Measurements from ENCODE around the gene TMEM52. TPM values are rescaled to one million over a fixed set of nuclear protein-coding genes. Genes with fewer than 3 reads are reported as not detected.

The TMEM52 gene
- total and polyA plus RNA-seq, 9 of the 15 experiments (the other 6 are each of a cell fraction or from before 2014, with no cell fraction given): 0.37 to 22.5 (median 6.8) TPM

DNA sequence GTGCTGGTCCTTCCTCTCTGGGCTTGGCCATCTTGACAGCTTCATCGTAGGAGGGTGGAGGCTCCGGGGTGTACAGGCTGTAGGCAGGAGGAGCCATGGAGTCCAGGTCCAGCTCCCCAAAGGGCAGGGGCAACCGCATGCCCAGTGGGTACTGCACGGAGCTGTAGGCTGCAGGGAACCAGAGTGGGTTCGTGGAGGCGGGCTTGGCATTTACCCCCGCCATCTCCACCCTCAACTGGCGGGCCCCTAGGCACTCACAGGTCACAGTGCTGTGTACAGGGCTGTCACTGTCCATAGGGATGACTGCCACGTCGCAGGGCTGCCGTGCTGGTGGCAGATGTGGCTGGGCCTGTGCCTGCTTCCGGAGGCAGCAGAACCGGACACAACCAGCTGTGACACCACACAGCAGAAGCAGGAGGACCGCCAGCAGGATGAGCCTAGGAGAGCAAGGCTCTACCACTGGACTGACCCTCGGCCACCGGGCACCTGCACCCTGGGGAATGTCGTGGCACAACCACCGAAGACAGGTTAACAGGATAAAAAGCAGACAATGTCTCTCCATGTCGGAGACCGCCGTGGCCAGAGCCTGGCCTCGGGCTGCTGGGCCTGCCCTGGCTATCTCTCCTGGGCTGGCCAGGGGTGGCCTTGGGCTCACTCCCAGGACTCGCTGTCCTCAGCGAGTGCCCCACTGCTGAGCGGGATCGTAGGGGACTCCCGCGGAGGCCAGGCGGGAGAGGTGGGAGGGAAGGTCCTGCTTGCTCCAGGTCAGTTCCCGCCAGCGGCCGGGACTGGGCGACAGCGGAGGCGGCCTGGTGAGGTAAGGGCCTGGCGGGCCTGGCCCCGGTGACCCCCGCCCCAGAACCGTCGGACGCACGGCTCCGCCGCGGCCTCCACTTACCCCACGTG lies 831 bp downstream of the TMEM52 start (continued):
- TF ChIP-seq REST (IDR thresholded peaks at IDR 0.05; ENCODE audit: borderline replicate concordance) (no peak), REST (CRISPR knock-in tag; IDR thresholded peaks at IDR 0.05; ENCODE audit: low read depth) (no peak), STAG1 (CRISPR knock-in tag; IDR thresholded peaks at IDR 0.05; ENCODE audit: borderline replicate concordance) (peak; percentile 35; the same call in 1 of the 2 replicates), EHMT2 (IDR thresholded peaks at IDR 0.05) (no peak), ZNF780A (CRISPR knock-in tag; IDR thresholded peaks at IDR 0.05) (no peak), ZNF143 (CRISPR knock-in tag; IDR thresholded peaks at IDR 0.05) (0 out of 2 replicates have a peak, but pooled peaks have one; percentile 9), SIN3A (IDR thresholded peaks at IDR 0.05; ENCODE audit: borderline replicate concordance in 2 of 2, control insufficient read depth in 1 of 2, low read depth in 2 of 2, low read length in 2 of 2) (no peak), KDM2B (CRISPR knock-in tag; IDR thresholded peaks at IDR 0.05) (no peak), ZNF41 (CRISPR knock-in tag; conservative IDR thresholded peaks at IDR 0.05) (no peak), ILK (tag; IDR thresholded peaks at IDR 0.05; ENCODE audit: borderline replicate concordance, low read depth) (no peak), POU5F1 (IDR thresholded peaks at IDR 0.05; ENCODE audit: borderline replicate concordance, low read depth, low read length, partially characterized antibody) (no peak), ZNF347 (CRISPR knock-in tag; IDR thresholded peaks at IDR 0.05; ENCODE audit: low read depth) (no peak), ZNF311 (CRISPR knock-in tag; IDR thresholded peaks at IDR 0.05) (no peak)
- TF ChIP-seq, protein P1, sequence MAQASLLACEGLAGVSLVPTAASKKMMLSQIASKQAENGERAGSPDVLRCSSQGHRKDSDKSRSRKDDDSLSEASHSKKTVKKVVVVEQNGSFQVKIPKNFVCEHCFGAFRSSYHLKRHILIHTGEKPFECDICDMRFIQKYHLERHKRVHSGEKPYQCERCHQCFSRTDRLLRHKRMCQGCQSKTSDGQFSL (CRISPR knock-in tag; IDR thresholded peaks at IDR 0.05): no peak
- TF ChIP-seq, protein P1 (tag; IDR thresholded peaks at IDR 0.05): no peak

Data from K562 (cell line).